Measurements from ENCODE around the gene CDSN.

GRCh38 chr6:31143148-31143547 lies 22.9 kb upstream of the CDSN start:
- TF ChIP-seq CTCF (IDR thresholded peaks at IDR 0.05) (no peak), POLR2A (IDR thresholded peaks at IDR 0.05) (no peak)

Measured in thyroid gland (tissue), 4 donors.